CD4-positive, alpha-beta T cell treated with Interleukin-4 for 4 hours (primary cell): ENCODE measurements around the gene LRMDA.

Source experiments
- DNase-seq: peaks from one replicate; pipeline ENCODE4 v3.0.0-alpha.2; 2020

The LRMDA gene

GRCh38 chr10:75649466-75649865 is 218.0 kb downstream of the LRMDA start:
- no peak for DNase-seq

- no peak for DNase-seq
These were observed 219.2 kb downstream of the LRMDA start for GRCh38 chr10:75650648-75651047.

- no peak for DNase-seq
These were observed 220.0 kb downstream of the LRMDA start for GRCh38 chr10:75651417-75651816.

- no peak for DNase-seq
These were observed 220.8 kb downstream of the LRMDA start for GRCh38 chr10:75652146-75652740.

- DNase-seq, result no peak
These were observed 222.3 kb downstream of the LRMDA start for GRCh38 chr10:75653761-75654160.

- DNase-seq, result no peak
These were observed 222.8 kb downstream of the LRMDA start for GRCh38 chr10:75654171-75654771.

- no peak for DNase-seq
These were observed 223.3 kb downstream of the LRMDA start for GRCh38 chr10:75654772-75655171.

- DNase-seq, result no peak
These were observed 224.5 kb downstream of the LRMDA start for GRCh38 chr10:75655791-75656451.

- DNase-seq, result no peak
These were observed 225.9 kb downstream of the LRMDA start for GRCh38 chr10:75657351-75657750.

- DNase-seq, result no peak
These were observed 226.6 kb downstream of the LRMDA start for GRCh38 chr10:75658036-75658435.

- DNase-seq, result no peak
These were observed 227.1 kb downstream of the LRMDA start for GRCh38 chr10:75658496-75658895.

GRCh38 chr10:75658915-75659314 is 227.5 kb downstream of the LRMDA start:
- DNase-seq, result no peak

GRCh38 chr10:75660823-75661222 is 229.4 kb downstream of the LRMDA start:
- DNase-seq, result no peak

GRCh38 chr10:75662715-75663114 is 231.3 kb downstream of the LRMDA start:
- no peak for DNase-seq

- DNase-seq, result no peak
These were observed 232.7 kb downstream of the LRMDA start for GRCh38 chr10:75663947-75664664.

GRCh38 chr10:75664968-75665367 is 233.5 kb downstream of the LRMDA start:
- DNase-seq, result no peak

- DNase-seq, result no peak
These were observed 234.3 kb downstream of the LRMDA start for GRCh38 chr10:75665707-75666106.

- no peak for DNase-seq
These were observed 240.8 kb downstream of the LRMDA start for GRCh38 chr10:75672111-75672671.

GRCh38 chr10:75672842-75673241 is 241.4 kb downstream of the LRMDA start:
- DNase-seq, result no peak

GRCh38 chr10:75677541-75677940 is 246.1 kb downstream of the LRMDA start:
- no peak for DNase-seq

- no peak for DNase-seq
These were observed 247.1 kb downstream of the LRMDA start for GRCh38 chr10:75678527-75678926.

- DNase-seq, result no peak
These were observed 248.1 kb downstream of the LRMDA start for GRCh38 chr10:75679536-75679935.

- DNase-seq, result no peak
These were observed 249.9 kb downstream of the LRMDA start for GRCh38 chr10:75681334-75681733.
